KMS-11 (cell line): ENCODE results near the gene PRKCD.

Experiments used
- H2AFZ ChIP-seq: fragments of 200-600 bp; sonication (generic); 2 replicates; pipeline ENCODE4 v1.6.1; 2016; ENCODE audit warnings: antibody characterized with exemption, mixed run types, low read depth
- H3K27ac ChIP-seq: fragments of 200-600 bp; sonication (generic); 2 replicates; pipeline ENCODE4 v1.6.1; 2016; ENCODE audit warnings: mild to moderate bottlenecking, mixed run types
- H3K27me3 ChIP-seq: fragments of 200-600 bp; sonication (generic); 2 replicates; pipeline ENCODE4 v1.6.1; 2017; ENCODE audit warnings: mild to moderate bottlenecking, low read depth, mixed run types, moderate library complexity; ENCODE audit not compliant: insufficient read depth
- H3K36me3 ChIP-seq: fragments of 200-600 bp; sonication (generic); 2 replicates; pipeline ENCODE4 v1.6.1; 2017; ENCODE audit warnings: mild to moderate bottlenecking, mixed run types; ENCODE audit not compliant: insufficient read depth
- H3K4me1 ChIP-seq: fragments of 200-600 bp; sonication (generic); 2 replicates; pipeline ENCODE4 v1.6.1; 2016; ENCODE audit warnings: mild to moderate bottlenecking, low read depth, mixed run types; ENCODE audit not compliant: poor library complexity, severe bottlenecking
- H3K4me2 ChIP-seq: fragments of 200-600 bp; sonication (generic); 2 replicates; pipeline ENCODE4 v1.7.0; 2016; ENCODE audit warnings: mild to moderate bottlenecking, mixed run types
- H3K4me3 ChIP-seq: fragments of 200-600 bp; sonication (generic); IDR thresholded peaks from 2 replicates; pipeline ENCODE4 v1.6.1; 2017; ENCODE audit warnings: low read depth, low read length, mixed read lengths; ENCODE audit not compliant: insufficient read depth
- H3K79me2 ChIP-seq: fragments of 200-600 bp; sonication (generic); 2 replicates; pipeline ENCODE4 v1.6.1; 2016; ENCODE audit warnings: low read depth, mixed run types; ENCODE audit not compliant: insufficient read depth
- H3K9ac ChIP-seq: fragments of 200-600 bp; sonication (generic); 2 replicates; pipeline ENCODE4 v1.6.1; 2016; ENCODE audit warnings: mild to moderate bottlenecking, mixed run types
- H4K20me1 ChIP-seq: fragments of 200-600 bp; sonication (generic); 2 replicates; pipeline ENCODE4 v1.6.1; 2016; ENCODE audit warnings: mild to moderate bottlenecking, mixed run types; ENCODE audit not compliant: insufficient read depth
- CTCF ChIP-seq: fragments of 200-600 bp; sonication (generic); conservative IDR thresholded peaks from 2 replicates; pipeline ENCODE4 v1.6.1; 2017; ENCODE audit warnings: low read depth, mild to moderate bottlenecking, antibody characterized with exemption, low read length, moderate library complexity, mixed read lengths

The PRKCD gene

GRCh38 chr3:53122933-53123305, 38.1 kb upstream of the PRKCD start:
- no peak for TF ChIP-seq CTCF
- Histone ChIP-seq H4K20me1 (no peaks in the 10 kb centered on the region), H3K79me2 (no peaks in the 10 kb centered on the region), H3K27me3 (no peaks in the 10 kb centered on the region), H3K4me3 (no peak overlapping the region), H3K9ac (no peak overlapping the region), H2AFZ (no peak overlapping the region), H3K27ac (no peak overlapping the region), H3K4me2 (no peak overlapping the region), H3K4me1 (no peaks in the 10 kb centered on the region), H3K36me3 (no peaks in the 10 kb centered on the region)

GRCh38 chr3:53123510-53123909, 37.5 kb upstream of the PRKCD start:
- Histone ChIP-seq H3K4me3 (no peak overlapping the region), H3K9ac (no peak overlapping the region), H3K4me1 (no peaks in the 10 kb centered on the region), H3K36me3 (no peaks in the 10 kb centered on the region), H3K4me2 (no peak overlapping the region), H4K20me1 (no peaks in the 10 kb centered on the region), H3K79me2 (no peaks in the 10 kb centered on the region), H2AFZ (no peak overlapping the region), H3K27me3 (no peaks in the 10 kb centered on the region), H3K27ac (no peak overlapping the region)
- no peak for TF ChIP-seq CTCF

GRCh38 chr3:53123953-53124352, 37.1 kb upstream of the PRKCD start:
- Histone ChIP-seq H3K4me3 (no peak overlapping the region), H3K36me3 (no peaks in the 10 kb centered on the region), H3K79me2 (peaks cover 4% of the 10 kb centered on the region; the same call in 1 of the 2 replicates), H4K20me1 (no peaks in the 10 kb centered on the region), H3K27me3 (no peaks in the 10 kb centered on the region), H3K4me1 (peaks cover 2% of the 10 kb centered on the region), H3K27ac (no peak overlapping the region), H3K4me2 (no peak overlapping the region), H3K9ac (no peak overlapping the region), H2AFZ (no peak overlapping the region)
- no peak for TF ChIP-seq CTCF

- no peak overlapping the region for H2AFZ ChIP-seq
- H3K4me3 ChIP-seq = no peak overlapping the region
- H3K4me1 ChIP-seq = peaks cover 9% of the 10 kb centered on the region
- no peak for TF ChIP-seq CTCF
- H3K27me3 ChIP-seq = no peaks in the 10 kb centered on the region
- peaks cover 15% of the 10 kb centered on the region; the same call in 1 of the 2 replicates for H3K79me2 ChIP-seq
- H3K36me3 ChIP-seq = no peaks in the 10 kb centered on the region
- no peaks in the 10 kb centered on the region for H4K20me1 ChIP-seq
- no peak overlapping the region for H3K27ac ChIP-seq
- H3K9ac ChIP-seq = no peak overlapping the region
- no peak overlapping the region for H3K4me2 ChIP-seq
These were observed 34.4 kb upstream of the PRKCD start for GRCh38 chr3:53126601-53127000.
